Peyer's patch (tissue), 4 donors: ENCODE measurements around the gene BRD3OS.

Source experiments
- CTCF ChIP-seq, 6 experiments: fragments of 450-650 bp in 4 of 6; fragments of 200-600 bp in 2 of 6; sonication (generic) in 1 of 6; IDR thresholded peaks; one replicate each; pipeline ENCODE4 v1.5.1; 2017 to 2019; ENCODE audit warnings: antibody characterized with exemption in 6 of 6, mild to moderate bottlenecking in 3 of 6, moderate library complexity in 1 of 6
- POLR2A ChIP-seq, 2 donors: fragments of 450-650 bp; IDR thresholded peaks; one replicate each; pipeline ENCODE4 v1.5.1; 2017; ENCODE audit warnings: antibody characterized with exemption in 2 of 2, mild to moderate bottlenecking in 2 of 2, moderate library complexity in 2 of 2

GRCh38 chr9:134034215-134035040 is 9.1 kb downstream of the BRD3OS start:
- no peak for TF ChIP-seq POLR2A (IDR thresholded peaks at IDR 0.05)
- no peak for TF ChIP-seq CTCF (IDR thresholded peaks at IDR 0.05)
